ENCODE data around the gene ANKS1B.
A peak's percentile ranks its signal among the peaks of the same experiment; 100 is the strongest.
"Not testable (repeated sequence)": the region's sequence is repeated elsewhere in the genome, so short reads cannot be mapped to it uniquely, and the experiment has no call there.

Gene ANKS1B

GRCh38 chr12:99063182-99063581, 921.6 kb downstream of the ANKS1B start:
- no peak for DNase-seq (ENCODE audit: low read depth in 2 of 2)

- no peak for DNase-seq (ENCODE audit: low read depth in 2 of 2)
These were observed 924.8 kb downstream of the ANKS1B start for GRCh38 chr12:99059824-99060511.

GRCh38 chr12:99057670-99058069, 927.1 kb downstream of the ANKS1B start:
- no peak for DNase-seq (ENCODE audit: low read depth in 2 of 2)

GRCh38 chr12:99056186-99056585, 928.5 kb downstream of the ANKS1B start:
- DNase-seq (ENCODE audit: low read depth in 2 of 2), result no peak

GRCh38 chr12:99055299-99055698, 929.4 kb downstream of the ANKS1B start:
- no peak for DNase-seq (ENCODE audit: low read depth in 2 of 2)

GRCh38 chr12:99054601-99055128, 930.1 kb downstream of the ANKS1B start:
- DNase-seq (ENCODE audit: low read depth in 2 of 2), result no peak

GRCh38 chr12:99053616-99054362, 930.9 kb downstream of the ANKS1B start:
- no peak for DNase-seq (ENCODE audit: low read depth in 2 of 2)

- DNase-seq (ENCODE audit: low read depth in 2 of 2), result no peak
These were observed 935.0 kb downstream of the ANKS1B start for GRCh38 chr12:99049774-99050173.

- no peak for DNase-seq (ENCODE audit: low read depth in 2 of 2)
These were observed 939.6 kb downstream of the ANKS1B start for GRCh38 chr12:99045158-99045557.

- peak; percentile 21 to 37 for DNase-seq (ENCODE audit: low read depth in 2 of 2)
These were observed 941.3 kb downstream of the ANKS1B start for GRCh38 chr12:99043319-99043914.

GRCh38 chr12:99042226-99042625, 942.5 kb downstream of the ANKS1B start:
- no peak for DNase-seq (ENCODE audit: low read depth in 2 of 2)

- no peak for DNase-seq (ENCODE audit: low read depth in 2 of 2)
These were observed 945.2 kb downstream of the ANKS1B start for GRCh38 chr12:99039367-99040120.

GRCh38 chr12:99036566-99036965, 948.2 kb downstream of the ANKS1B start:
- DNase-seq (ENCODE audit: low read depth in 2 of 2), result no peak

GRCh38 chr12:99035803-99036202, 948.9 kb downstream of the ANKS1B start:
- no peak for DNase-seq (ENCODE audit: low read depth in 2 of 2)

- not testable (repeated sequence) for DNase-seq (ENCODE audit: low read depth in 2 of 2)
These were observed 950.5 kb downstream of the ANKS1B start for GRCh38 chr12:99034201-99034600.

GRCh38 chr12:99029511-99030271, 955.0 kb downstream of the ANKS1B start:
- no peak for DNase-seq (ENCODE audit: low read depth in 2 of 2)

GRCh38 chr12:99027461-99027860, 957.3 kb downstream of the ANKS1B start:
- DNase-seq (ENCODE audit: low read depth in 2 of 2), result no peak

GRCh38 chr12:99027055-99027393, 957.7 kb downstream of the ANKS1B start:
- no peak for DNase-seq (ENCODE audit: low read depth in 2 of 2)

GRCh38 chr12:99026332-99027054, 958.2 kb downstream of the ANKS1B start:
- no peak for DNase-seq (ENCODE audit: low read depth in 2 of 2)

- DNase-seq (ENCODE audit: low read depth in 2 of 2), result no peak
These were observed 959.9 kb downstream of the ANKS1B start for GRCh38 chr12:99024870-99025269.

- DNase-seq (ENCODE audit: low read depth in 2 of 2), result no peak
These were observed 960.5 kb downstream of the ANKS1B start for GRCh38 chr12:99024191-99024590.

All from stimulated activated CD8-positive, alpha-beta memory T cell treated with anti-CD3 and anti-CD28 coated beads, Interleukin-2, amount 100 ng/mL, for 48 hours (primary cell).